Activated naive CD4-positive, alpha-beta T cell treated with anti-CD3 and anti-CD28 coated beads, Interleukin-2, amount 10 ng/mL, durations not matched to agents 7 days and 5 days (primary cell): ENCODE results near the gene LPIN3.

Experiments used
- CTCF ChIA-PET: fragments of 350-600 bp; sonication (Branson Sonifier 250); formaldehyde crosslinking; loops from one replicate; lab custom pipeline; 2021; ENCODE audit warnings: antibody characterized with exemption; lab: Charles Lee
- DNase-seq: peaks from one replicate; pipeline ENCODE4 v3.0.0-alpha.2; 2020
- H3K27ac Mint-ChIP-seq: one replicate; pipeline ENCODE4 v1.8.0; 2021; ENCODE audit warnings: mild to moderate bottlenecking, moderate library complexity, mixed read lengths
- H3K27me3 Mint-ChIP-seq: one replicate; pipeline ENCODE4 v1.8.0; 2021; ENCODE audit warnings: mild to moderate bottlenecking, mixed read lengths
- H3K36me3 Mint-ChIP-seq: one replicate; pipeline ENCODE4 v1.8.0; 2021; ENCODE audit warnings: mixed read lengths
- H3K4me1 Mint-ChIP-seq: one replicate; pipeline ENCODE4 v1.8.0; 2021; ENCODE audit warnings: mixed read lengths
- H3K4me3 Mint-ChIP-seq: one replicate; pipeline ENCODE4 v1.8.0; 2021; ENCODE audit warnings: mild to moderate bottlenecking, moderate library complexity, mixed read lengths
- H3K9me3 Mint-ChIP-seq: one replicate; pipeline ENCODE4 v1.8.0; 2021; ENCODE audit warnings: mixed read lengths

Gene LPIN3

DNA sequence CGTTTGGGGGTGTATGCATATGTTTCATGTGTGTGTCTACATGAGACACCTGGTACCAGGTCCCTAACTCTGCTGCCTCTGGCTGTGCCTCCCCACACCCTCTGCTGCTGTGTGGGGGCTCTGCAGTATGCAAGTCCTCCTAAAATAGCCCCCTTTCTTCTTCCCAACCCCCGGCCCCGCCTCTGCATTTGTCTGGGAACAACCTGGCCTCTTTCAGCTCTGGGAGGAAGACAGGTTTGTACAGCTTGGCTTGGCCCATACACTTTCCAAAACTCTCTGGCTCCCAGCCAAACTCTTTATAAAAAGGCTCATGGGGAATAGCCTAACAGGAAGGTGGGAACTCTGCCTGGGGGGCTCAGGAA, 53.1 kb downstream of the LPIN3 start:
- H3K27ac Mint-ChIP-seq: peak overlapping the region; percentile 45
- CTCF ChIA-PET: no interaction called here
- no peak overlapping the region for H3K4me3 Mint-ChIP-seq
- H3K27me3 Mint-ChIP-seq: peaks cover 5% of the 10 kb centered on the region
- H3K36me3 Mint-ChIP-seq: no peaks in the 10 kb centered on the region
- H3K9me3 Mint-ChIP-seq: no peaks in the 10 kb centered on the region
- no peak for DNase-seq
- H3K4me1 Mint-ChIP-seq: no peaks in the 10 kb centered on the region

DNA sequence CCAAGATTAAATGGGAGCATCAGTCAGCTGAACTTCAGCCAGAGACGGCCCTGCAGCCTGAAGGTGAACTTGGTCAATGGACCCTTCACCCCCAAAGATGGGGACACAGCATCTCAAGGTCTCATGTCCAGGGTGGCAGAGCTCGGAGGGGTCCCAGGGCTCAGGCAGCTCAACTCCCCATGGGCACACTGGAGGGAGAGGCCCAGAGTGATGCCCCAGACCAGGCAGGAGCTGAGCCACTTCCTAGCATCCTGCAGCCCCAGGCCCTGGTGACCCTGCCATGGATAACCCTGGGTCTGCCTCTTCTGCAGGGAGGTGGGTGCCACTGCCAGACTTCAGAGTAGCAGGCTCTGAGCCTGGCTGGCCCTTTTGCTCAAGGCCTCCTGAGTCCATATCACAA, 53.5 kb downstream of the LPIN3 start:
- no peak overlapping the region for H3K27ac Mint-ChIP-seq
- H3K4me1 Mint-ChIP-seq: no peaks in the 10 kb centered on the region
- H3K9me3 Mint-ChIP-seq: no peaks in the 10 kb centered on the region
- no peak overlapping the region for H3K4me3 Mint-ChIP-seq
- CTCF ChIA-PET: no interaction called here
- no peak for DNase-seq
- H3K36me3 Mint-ChIP-seq: no peaks in the 10 kb centered on the region
- peaks cover 5% of the 10 kb centered on the region for H3K27me3 Mint-ChIP-seq

DNA sequence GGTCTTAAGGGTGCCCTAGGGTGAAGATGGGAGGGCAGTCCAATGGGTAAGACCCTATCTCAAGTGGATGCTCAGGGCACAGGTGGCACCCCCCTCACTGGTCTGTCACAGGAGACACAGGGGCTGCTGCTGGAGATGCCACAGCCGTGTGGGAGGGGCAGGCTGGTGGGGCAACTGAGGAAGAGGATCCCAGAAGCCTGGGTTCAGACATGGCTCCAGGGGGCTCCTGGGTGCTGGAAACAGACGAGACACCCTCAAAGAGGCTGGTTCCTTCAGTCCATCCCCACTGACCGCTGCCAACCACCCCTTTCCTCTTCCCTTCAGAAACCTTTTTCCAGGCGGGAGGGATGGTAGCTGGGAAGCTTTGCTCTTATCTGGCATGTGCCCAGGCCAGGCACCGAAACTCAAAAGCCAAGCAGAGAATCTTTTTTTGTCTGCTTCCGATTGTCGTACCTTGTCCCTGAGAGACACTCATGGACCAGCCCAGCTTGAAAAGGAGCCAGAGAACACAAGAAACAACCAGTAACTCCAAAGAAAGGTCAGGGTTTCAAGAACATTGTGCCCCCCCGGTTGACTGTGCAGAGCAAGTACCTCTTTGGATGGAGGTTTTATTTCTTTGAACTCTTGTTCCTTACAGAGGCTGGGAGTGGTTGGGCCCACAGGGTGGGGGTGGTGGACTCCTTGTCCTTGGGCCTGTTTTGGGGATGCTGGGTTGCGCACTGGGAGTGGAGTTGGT, 54.5 kb downstream of the LPIN3 start:
- CTCF ChIA-PET: no interaction called here
- H3K36me3 Mint-ChIP-seq: no peaks in the 10 kb centered on the region
- H3K4me1 Mint-ChIP-seq: no peaks in the 10 kb centered on the region
- no peaks in the 10 kb centered on the region for H3K9me3 Mint-ChIP-seq
- no peak overlapping the region for H3K27ac Mint-ChIP-seq
- no peak overlapping the region for H3K4me3 Mint-ChIP-seq
- no peak for DNase-seq
- H3K27me3 Mint-ChIP-seq: peaks cover 4% of the 10 kb centered on the region

DNA sequence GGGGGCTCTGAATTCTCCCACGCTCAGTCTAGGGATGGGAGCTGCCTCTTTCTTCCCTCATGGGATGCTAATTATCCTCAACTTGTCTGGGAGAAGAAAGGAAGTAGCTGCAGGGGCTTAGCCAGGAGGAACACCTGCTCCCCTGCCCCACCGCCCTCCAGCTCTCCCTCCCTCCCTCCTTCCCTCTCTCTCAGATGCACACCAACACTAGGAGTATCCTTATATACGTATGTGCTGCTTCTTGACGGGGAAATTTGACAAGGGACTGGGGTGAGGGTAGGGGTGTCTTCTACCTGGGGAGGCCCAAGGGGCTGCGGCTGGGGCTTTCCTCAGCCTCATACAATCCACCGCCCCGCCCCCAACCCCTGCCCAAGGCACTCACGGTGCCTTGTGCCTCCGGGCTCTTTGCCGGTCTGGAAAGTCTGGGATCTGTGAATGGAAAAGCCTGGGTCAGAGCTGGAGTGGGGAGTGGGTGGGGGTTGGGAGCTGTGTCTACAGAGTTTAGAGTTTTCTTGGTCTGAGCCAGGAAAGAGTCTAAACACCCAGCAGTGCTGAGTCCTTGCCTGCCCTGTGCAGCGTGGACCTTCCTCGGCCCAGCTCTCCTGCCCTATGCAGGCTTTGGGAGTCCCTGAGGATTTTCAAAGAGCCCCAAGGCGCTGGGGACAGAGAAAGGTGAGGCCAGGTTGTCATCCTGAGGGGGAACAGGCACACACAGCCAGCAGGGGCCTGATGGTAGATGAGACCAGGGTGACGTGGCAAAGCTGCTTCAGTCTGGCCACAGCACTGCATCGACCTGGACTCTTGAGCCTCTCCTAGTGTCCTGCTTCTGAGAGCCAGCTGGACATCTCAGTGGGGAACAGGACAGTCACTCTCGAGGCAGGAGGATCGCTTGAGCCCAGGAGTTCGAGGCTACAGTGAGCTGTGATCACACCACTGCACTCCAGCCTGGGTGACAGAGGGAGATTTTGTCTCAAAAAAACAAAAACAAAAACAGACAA, 55.3 kb downstream of the LPIN3 start:
- Mint-ChIP-seq H3K27ac (no peak overlapping the region), H3K9me3 (no peaks in the 10 kb centered on the region), H3K36me3 (no peaks in the 10 kb centered on the region), H3K27me3 (no peaks in the 10 kb centered on the region), H3K4me3 (no peak overlapping the region), H3K4me1 (no peaks in the 10 kb centered on the region)
- CTCF ChIA-PET: no interaction called here
- DNase-seq: no peak

DNA sequence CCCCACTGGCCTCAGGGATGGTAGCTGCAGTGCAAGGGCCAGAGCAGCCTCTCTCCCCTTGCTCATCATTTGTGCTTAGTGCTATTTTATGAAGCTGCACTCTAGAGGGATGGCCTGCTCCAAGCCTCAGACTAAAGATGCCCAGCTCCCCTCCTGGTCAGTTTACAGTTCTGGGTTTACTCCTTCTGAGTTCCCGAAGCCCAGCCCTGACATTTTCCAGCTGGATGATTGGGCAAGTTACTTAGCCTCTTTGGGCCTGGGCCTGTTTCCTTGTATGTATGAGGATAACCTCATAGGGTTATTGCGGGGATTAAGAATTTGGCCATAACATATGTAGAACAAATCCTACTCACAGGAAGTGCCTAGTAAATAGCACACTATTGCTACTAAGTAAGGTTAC, 57.8 kb downstream of the LPIN3 start:
- CTCF ChIA-PET: interaction anchor here (0.9 kb wide), 2 partner anchors 9 to 295 kb away, joined by 3 read pairs; no protein-coding TSS in a partner anchor
- H3K27me3 Mint-ChIP-seq: no peaks in the 10 kb centered on the region
- H3K9me3 Mint-ChIP-seq: no peaks in the 10 kb centered on the region
- no peak for DNase-seq
- no peaks in the 10 kb centered on the region for H3K4me1 Mint-ChIP-seq
- H3K4me3 Mint-ChIP-seq: no peak overlapping the region
- no peak overlapping the region for H3K27ac Mint-ChIP-seq
- peaks cover 3% of the 10 kb centered on the region for H3K36me3 Mint-ChIP-seq

DNA sequence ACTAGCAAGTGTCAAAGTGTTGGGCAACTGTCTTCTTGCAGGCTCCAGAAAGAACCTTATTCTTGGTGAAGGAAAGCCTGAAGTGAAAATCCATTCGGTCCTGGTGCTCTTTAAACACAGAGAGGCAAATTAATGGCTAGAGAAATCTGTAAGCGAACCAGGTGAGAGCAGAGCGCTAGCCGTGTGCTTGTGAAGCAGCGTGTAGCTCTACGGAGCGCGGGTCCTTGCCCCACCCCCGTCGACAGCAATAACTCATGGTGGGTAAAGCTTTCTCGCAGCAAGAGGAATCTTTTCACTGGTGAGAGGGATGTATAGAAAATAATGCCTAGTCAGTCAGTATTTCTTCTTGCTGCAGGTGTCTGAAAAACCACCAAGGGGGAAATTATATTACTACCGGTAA, 63.0 kb downstream of the LPIN3 start:
- Mint-ChIP-seq H3K9me3 (no peaks in the 10 kb centered on the region), H3K4me3 (no peak overlapping the region), H3K27ac (no peak overlapping the region), H3K36me3 (peaks cover 14% of the 10 kb centered on the region), H3K4me1 (peaks cover 12% of the 10 kb centered on the region), H3K27me3 (no peaks in the 10 kb centered on the region)
- CTCF ChIA-PET: no interaction called here
- DNase-seq: no peak

DNA sequence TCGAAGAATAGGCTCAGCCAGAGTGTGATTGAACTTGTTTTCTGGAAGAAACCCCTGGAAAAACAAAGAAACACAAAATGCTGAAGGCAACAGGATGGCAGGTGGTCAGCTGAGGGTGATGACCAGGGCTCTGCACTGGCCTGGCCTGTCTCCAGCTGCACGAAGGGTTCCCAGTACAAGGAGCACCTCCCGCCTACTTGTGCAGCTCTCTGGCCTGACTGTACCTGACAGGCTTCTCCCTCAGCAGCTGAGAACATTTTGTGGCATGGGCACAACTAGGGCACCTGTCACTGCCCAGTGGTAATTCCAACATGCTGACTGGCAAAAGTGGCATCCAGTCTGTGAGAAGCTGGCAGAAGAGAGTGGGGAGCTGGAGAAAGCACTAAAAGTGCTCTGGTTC, 64.8 kb downstream of the LPIN3 start:
- Mint-ChIP-seq H3K36me3 (peaks cover 23% of the 10 kb centered on the region), H3K27ac (no peak overlapping the region), H3K4me1 (peaks cover 22% of the 10 kb centered on the region), H3K4me3 (no peak overlapping the region), H3K9me3 (no peaks in the 10 kb centered on the region), H3K27me3 (no peaks in the 10 kb centered on the region)
- CTCF ChIA-PET: no interaction called here
- DNase-seq: no peak

DNA sequence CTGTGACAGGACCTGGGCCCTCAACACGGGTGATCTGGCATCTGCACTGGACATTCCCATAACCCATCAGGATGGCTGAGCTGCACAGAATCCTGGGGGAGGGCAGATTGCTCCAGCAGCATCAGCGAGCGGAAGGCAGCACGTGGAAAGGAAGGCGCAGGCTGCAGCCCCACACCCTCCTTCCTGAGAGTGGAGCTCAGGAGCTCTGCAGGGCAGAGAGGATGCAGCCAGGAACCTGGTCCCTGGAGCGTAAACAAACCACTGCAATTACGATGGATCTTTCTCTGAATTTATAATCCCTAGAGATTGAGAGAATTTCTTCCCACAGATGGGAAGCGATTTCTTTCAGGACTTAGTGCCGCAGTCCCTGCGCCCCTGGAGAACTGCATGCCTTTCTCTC, 65.7 kb downstream of the LPIN3 start:
- Mint-ChIP-seq H3K4me3 (no peak overlapping the region), H3K4me1 (peaks cover 22% of the 10 kb centered on the region), H3K36me3 (peaks cover 28% of the 10 kb centered on the region), H3K27me3 (no peaks in the 10 kb centered on the region), H3K27ac (no peak overlapping the region), H3K9me3 (no peaks in the 10 kb centered on the region)
- CTCF ChIA-PET: no interaction called here
- no peak for DNase-seq

DNA sequence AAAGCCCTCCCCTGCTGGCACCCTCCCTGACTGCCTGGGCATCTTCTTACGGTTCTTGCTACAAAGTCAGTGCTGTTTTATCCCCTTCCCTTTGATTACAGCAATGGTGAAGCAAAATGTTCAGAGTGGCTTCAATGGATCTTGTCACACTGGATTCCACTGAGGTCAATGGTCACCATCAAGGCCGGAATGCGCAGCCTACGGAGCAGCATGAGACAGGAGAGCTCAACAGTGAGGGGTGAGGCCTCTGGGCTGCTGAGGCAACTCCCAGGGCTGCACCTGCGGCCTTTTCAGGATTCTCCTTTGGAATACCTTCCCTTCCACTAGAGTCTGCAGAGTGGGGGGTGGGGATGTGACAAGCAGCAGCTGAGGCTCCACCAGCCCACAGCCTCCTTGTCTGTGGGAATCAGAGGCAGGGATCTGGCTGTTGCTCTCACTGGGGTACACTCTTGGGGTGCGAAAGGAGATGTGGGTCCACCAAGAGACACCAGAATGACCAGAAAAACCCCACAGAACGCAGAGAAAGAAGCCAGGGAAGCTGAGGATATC, 66.3 kb downstream of the LPIN3 start:
- H3K4me1 Mint-ChIP-seq: peaks cover 22% of the 10 kb centered on the region
- H3K36me3 Mint-ChIP-seq: peaks cover 30% of the 10 kb centered on the region

DNA sequence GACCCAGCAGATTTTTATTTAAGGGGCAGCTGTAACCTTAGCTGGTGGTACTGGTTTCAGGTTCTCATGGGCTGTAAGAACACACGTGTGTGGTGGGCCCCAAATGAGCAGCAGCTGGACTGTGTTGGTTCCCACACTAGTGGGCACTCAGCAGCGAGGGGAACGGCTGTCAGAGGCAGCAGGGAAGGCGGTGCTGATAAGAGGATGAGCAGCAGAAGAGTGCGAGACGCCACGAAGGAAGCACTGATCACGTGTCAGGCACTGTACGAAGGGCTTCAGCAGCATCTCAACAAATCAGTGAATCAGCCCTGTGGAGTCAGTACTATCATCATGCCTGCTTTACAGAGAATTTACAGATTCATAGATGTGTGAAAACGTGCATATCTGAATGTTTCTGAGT, 67.0 kb downstream of the LPIN3 start:
- H3K27me3 Mint-ChIP-seq: no peaks in the 10 kb centered on the region
- no peak overlapping the region for H3K4me3 Mint-ChIP-seq
- CTCF ChIA-PET: interaction anchor here (1.1 kb wide), 1 partner anchor 10 kb away, joined by 3 read pairs; no protein-coding TSS in a partner anchor
- H3K4me1 Mint-ChIP-seq: peaks cover 22% of the 10 kb centered on the region
- no peak overlapping the region for H3K27ac Mint-ChIP-seq
- no peak for DNase-seq
- peaks cover 32% of the 10 kb centered on the region for H3K36me3 Mint-ChIP-seq
- H3K9me3 Mint-ChIP-seq: no peaks in the 10 kb centered on the region

More for the DNA sequence above, 66.3 kb downstream of the LPIN3 start:
- no peak for DNase-seq
- H3K9me3 Mint-ChIP-seq: no peaks in the 10 kb centered on the region
- CTCF ChIA-PET: interaction anchor here (1.1 kb wide), 1 partner anchor 9 kb away, joined by 3 read pairs; no protein-coding TSS in a partner anchor
- H3K27me3 Mint-ChIP-seq: no peaks in the 10 kb centered on the region
- H3K4me3 Mint-ChIP-seq: no peak overlapping the region
- no peak overlapping the region for H3K27ac Mint-ChIP-seq

DNA sequence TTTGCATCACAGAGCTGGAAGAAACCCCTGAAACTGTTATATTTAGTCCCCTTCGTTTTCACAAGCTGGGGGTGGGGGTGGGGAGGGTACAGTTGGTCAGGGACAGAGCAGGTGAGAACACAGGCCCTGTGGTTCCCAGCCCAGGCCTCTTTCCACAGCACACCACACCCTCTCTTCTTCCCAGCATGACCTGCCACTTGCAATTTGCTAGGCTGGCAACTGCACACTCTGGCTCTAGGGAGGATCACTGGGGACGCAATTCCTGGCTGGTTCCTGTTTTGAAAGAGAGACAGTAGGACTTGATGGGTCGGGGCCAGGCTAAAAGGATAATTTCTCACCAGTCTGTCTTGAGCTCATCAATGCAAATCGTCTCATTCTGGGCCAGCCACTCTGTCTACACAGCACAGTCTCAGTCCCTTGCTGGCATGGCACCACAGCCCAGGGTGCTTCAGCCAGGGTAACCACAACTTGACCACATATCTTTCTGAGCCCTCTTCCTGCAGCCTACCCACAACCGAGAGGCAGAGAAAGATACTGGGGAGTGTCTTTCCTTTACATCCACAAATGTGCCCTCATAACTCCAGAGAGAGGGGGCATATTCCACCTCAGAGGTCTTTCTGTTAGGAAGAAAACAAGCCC, 67.7 kb downstream of the LPIN3 start:
- Mint-ChIP-seq H3K27ac (peak overlapping the region; percentile 26), H3K27me3 (no peaks in the 10 kb centered on the region), H3K4me1 (peaks cover 22% of the 10 kb centered on the region), H3K9me3 (no peaks in the 10 kb centered on the region), H3K36me3 (peaks cover 32% of the 10 kb centered on the region), H3K4me3 (no peak overlapping the region)
- peak; percentile 33 for DNase-seq
- CTCF ChIA-PET: interaction anchor here (1.1 to 1.6 kb wide), 3 partner anchors 10 to 439 kb away, joined by 3 to 5 read pairs (median 3); no protein-coding TSS in a partner anchor

DNA sequence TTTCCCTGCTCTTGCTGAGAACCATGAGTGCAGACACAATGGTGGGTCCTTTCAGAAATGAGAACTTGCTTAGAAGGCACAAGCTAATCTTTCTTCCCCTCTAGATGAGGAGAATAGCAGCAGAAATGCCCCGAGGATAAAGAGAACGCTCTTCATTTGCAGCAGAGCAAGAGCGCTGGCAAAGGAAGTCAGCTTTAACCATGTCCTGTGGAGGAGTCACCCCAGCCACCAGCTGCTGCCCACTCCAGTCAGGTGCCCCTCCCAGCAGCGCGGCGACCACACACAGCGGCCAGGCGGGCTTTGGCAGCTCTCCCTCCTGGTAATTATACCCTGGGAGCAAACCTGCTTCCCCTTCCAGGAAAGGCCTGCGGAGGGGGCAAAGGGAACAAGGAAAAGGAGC, 68.4 kb downstream of the LPIN3 start:
- Mint-ChIP-seq H3K4me3 (no peak overlapping the region), H3K4me1 (peaks cover 25% of the 10 kb centered on the region), H3K27ac (no peak overlapping the region), H3K9me3 (no peaks in the 10 kb centered on the region), H3K36me3 (peaks cover 35% of the 10 kb centered on the region), H3K27me3 (no peaks in the 10 kb centered on the region)
- CTCF ChIA-PET: interaction anchor here (1.5 to 1.6 kb wide), 2 partner anchors 10 to 440 kb away, joined by 3 to 5 read pairs; no protein-coding TSS in a partner anchor
- DNase-seq: no peak
